Prostate gland (tissue), 2 donors: ENCODE results near the gene ADARB2. TPM values are rescaled to one million over a fixed set of nuclear protein-coding genes. Genes with fewer than 3 reads are reported as not detected.

Source experiments
- DNase-seq: peaks from one replicate; pipeline ENCODE4 v3.0.0-alpha.2; 2019; ENCODE audit warnings: low spot score
- H3K27ac ChIP-seq, 2 donors: fragments of 200-600 bp; sonication (generic); 2 replicates each; pipeline ENCODE4 v1.5.1; 2017 to 2019
- H3K27me3 ChIP-seq: fragments of 200-600 bp; sonication (generic); replicated peaks from 2 replicates; pipeline ENCODE4 v1.5.1; 2019; ENCODE audit not compliant: insufficient read depth
- H3K36me3 ChIP-seq, 2 donors: fragments of 200-600 bp; sonication (generic); 1 replicate in 1 of 2; 2 replicates in 1 of 2; pipeline versions ENCODE4 v1.5.1 to v1.8.1; 2017 to 2019
- H3K4me1 ChIP-seq: fragments of 200-600 bp; sonication (generic); replicated peaks from 2 replicates; pipeline ENCODE4 v1.5.1; 2019
- H3K4me3 ChIP-seq, 2 donors: fragments of 200-600 bp; sonication (generic); 2 replicates each; pipeline ENCODE4 v1.5.1; 2017 to 2019
- H3K9me3 ChIP-seq: fragments of 200-600 bp; sonication (generic); 2 replicates; pipeline ENCODE4 v1.5.1; 2017
- POLR2A ChIP-seq: fragments of 450-650 bp; IDR thresholded peaks from one replicate; pipeline ENCODE4 v1.6.1; 2016; ENCODE audit warnings: antibody characterized with exemption, mild to moderate bottlenecking
- POLR2AphosphoS5 ChIP-seq: sonication (generic); formaldehyde crosslinking; IDR thresholded peaks from one replicate; pipeline ENCODE4 v1.6.1; 2017; ENCODE audit warnings: antibody characterized with exemption
- WGBS: methylation state at CpG from one replicate; pipeline ENCODE4 v1.1.5; 2018; 5-methylcytosine and 5-hydroxymethylcytosine counted together
- intact Hi-C: fragments of 100-400 bp; cut with DNase I; formaldehyde crosslinking; loops from one replicate; pipeline ENCODE4 v1.14.2; 2022
- total RNA-seq, 2 donors: library from RNA; depleted of rRNA; stranded (reverse); fragments of >200 nt; gene quantifications; one replicate each; pipeline ENCODE4 v1.1.0, GENCODE V29; 2016
- TF ChIP-seq, protein P1 (sequence below), 4 experiments: fragments of 200-600 bp in 2 of 4; fragments of 450-650 bp in 2 of 4; sonication (generic) in 2 of 4; IDR thresholded peaks; 1 replicate in 3 of 4; 2 replicates in 1 of 4; pipeline ENCODE4 v1.5.1; 2016 to 2019; ENCODE audit warnings: antibody characterized with exemption in 4 of 4, mild to moderate bottlenecking in 2 of 4, moderate library complexity in 2 of 4

The ADARB2 gene
- total RNA-seq, 2 donors from 2014 or later = 0.36 to 10.5 TPM

DNA sequence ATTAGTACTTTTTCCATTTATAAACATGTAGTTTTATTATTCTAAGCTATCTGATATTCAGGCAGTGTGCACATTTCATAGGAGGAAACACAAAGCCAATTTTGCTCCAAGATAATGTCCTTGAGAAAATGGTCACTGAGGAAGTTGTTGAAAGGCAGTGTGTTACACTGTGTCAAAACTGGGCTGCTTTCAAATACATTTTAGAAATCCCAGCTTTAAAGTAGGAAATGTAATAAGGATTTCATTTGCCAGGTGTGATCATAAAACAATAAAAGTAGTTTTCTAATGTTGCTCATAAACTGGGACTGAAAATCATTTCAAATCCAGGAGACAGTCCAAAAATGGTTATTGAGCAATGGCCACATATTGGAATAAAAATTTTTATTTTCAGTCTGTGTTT, 601.1 kb downstream of the ADARB2 start:
- Histone ChIP-seq H3K36me3 (no peaks in the 10 kb centered on the region), H3K4me3 (no peak overlapping the region), H3K4me1 (no peaks in the 10 kb centered on the region), H3K27me3 (no peaks in the 10 kb centered on the region), H3K9me3 (no peaks in the 10 kb centered on the region), H3K27ac (no peak overlapping the region)
- TF ChIP-seq POLR2A = no peak
- TF ChIP-seq, protein P1, sequence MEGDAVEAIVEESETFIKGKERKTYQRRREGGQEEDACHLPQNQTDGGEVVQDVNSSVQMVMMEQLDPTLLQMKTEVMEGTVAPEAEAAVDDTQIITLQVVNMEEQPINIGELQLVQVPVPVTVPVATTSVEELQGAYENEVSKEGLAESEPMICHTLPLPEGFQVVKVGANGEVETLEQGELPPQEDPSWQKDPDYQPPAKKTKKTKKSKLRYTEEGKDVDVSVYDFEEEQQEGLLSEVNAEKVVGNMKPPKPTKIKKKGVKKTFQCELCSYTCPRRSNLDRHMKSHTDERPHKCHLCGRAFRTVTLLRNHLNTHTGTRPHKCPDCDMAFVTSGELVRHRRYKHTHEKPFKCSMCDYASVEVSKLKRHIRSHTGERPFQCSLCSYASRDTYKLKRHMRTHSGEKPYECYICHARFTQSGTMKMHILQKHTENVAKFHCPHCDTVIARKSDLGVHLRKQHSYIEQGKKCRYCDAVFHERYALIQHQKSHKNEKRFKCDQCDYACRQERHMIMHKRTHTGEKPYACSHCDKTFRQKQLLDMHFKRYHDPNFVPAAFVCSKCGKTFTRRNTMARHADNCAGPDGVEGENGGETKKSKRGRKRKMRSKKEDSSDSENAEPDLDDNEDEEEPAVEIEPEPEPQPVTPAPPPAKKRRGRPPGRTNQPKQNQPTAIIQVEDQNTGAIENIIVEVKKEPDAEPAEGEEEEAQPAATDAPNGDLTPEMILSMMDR (IDR thresholded peaks at IDR 0.05) = no peak
- TF ChIP-seq POLR2AphosphoS5 = no peak
- intact Hi-C loops = no loop called here
- DNase-seq = no peak

DNA sequence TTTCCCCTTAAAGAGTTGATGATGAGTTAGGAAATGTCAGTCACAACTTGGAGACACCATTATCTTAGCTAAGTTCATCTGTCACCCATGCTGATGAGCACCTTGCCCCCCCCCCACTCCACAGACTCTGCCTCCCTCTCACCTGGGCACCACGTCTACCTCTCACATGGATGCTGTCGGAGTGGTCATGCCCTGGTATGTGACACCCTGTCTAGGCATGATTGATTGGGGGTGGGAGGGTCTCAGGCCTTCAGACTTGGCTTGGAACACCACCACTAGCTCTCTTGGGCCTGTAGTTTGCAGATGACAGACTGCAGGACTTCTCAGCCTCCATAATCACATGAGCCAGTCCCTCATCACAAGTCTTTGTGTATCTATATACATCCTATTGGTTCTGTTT, 603.2 kb downstream of the ADARB2 start:
- H3K27me3 ChIP-seq = no peaks in the 10 kb centered on the region

GRCh38 chr10:1133495-1134045, 603.8 kb downstream of the ADARB2 start:
- TF ChIP-seq POLR2AphosphoS5 = no peak
- Histone ChIP-seq H3K27ac (no peak overlapping the region), H3K27me3 (no peaks in the 10 kb centered on the region), H3K9me3 (no peaks in the 10 kb centered on the region), H3K4me3 (no peak overlapping the region), H3K36me3 (peaks cover 0 to 18% of the 10 kb centered on the region in 2 donors), H3K4me1 (no peaks in the 10 kb centered on the region)
- intact Hi-C loops = no loop called here
- WGBS = 96% methylated on average over 3 of the region's 3 CpGs
- no peak for DNase-seq

More for the DNA sequence above, 603.2 kb downstream of the ADARB2 start:
- TF ChIP-seq POLR2AphosphoS5 = no peak
- TF ChIP-seq, protein P1 (IDR thresholded peaks at IDR 0.05) = no peak
- TF ChIP-seq POLR2A = no peak
- Histone ChIP-seq H3K4me3 (no peak overlapping the region), H3K9me3 (no peaks in the 10 kb centered on the region), H3K4me1 (no peaks in the 10 kb centered on the region), H3K27ac (no peak overlapping the region), H3K36me3 (peaks cover 0 to 12% of the 10 kb centered on the region in 2 donors)
- no peak for DNase-seq
- 63% methylated on average over 2 of the region's 2 CpGs for WGBS
- intact Hi-C loops = no loop called here

DNA sequence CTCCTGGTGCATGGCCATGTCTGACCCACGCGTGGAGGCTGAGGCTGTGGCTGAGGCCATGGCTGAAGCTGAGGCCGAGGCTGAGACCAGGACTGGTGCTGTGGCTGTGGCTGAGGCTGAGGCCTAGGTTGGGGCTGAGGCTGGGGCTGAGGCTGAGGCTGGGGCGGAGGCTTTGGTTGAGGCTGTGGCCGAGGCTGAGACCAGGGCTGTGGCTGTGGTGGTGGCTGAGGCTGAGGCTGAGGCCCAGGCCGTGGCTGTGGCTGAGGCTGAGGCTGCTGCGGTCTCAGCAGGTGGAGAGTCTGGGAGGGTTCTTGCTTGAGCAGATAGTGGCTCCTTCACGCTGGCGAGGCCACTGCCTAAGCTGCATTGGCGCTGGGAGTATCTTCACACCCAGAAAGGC, 604.7 kb downstream of the ADARB2 start:
- Histone ChIP-seq H3K27me3 (no peaks in the 10 kb centered on the region), H3K9me3 (no peaks in the 10 kb centered on the region), H3K4me3 (no peak overlapping the region), H3K27ac (no peak overlapping the region), H3K36me3 (peaks cover 0 to 19% of the 10 kb centered on the region in 2 donors), H3K4me1 (no peaks in the 10 kb centered on the region)
- intact Hi-C loops = no loop called here
- TF ChIP-seq POLR2A = no peak
- no peak for TF ChIP-seq POLR2AphosphoS5
- TF ChIP-seq, protein P1 (IDR thresholded peaks at IDR 0.05) = no peak
- 92% methylated on average over 10 of the region's 10 CpGs for WGBS
- no peak for DNase-seq

DNA sequence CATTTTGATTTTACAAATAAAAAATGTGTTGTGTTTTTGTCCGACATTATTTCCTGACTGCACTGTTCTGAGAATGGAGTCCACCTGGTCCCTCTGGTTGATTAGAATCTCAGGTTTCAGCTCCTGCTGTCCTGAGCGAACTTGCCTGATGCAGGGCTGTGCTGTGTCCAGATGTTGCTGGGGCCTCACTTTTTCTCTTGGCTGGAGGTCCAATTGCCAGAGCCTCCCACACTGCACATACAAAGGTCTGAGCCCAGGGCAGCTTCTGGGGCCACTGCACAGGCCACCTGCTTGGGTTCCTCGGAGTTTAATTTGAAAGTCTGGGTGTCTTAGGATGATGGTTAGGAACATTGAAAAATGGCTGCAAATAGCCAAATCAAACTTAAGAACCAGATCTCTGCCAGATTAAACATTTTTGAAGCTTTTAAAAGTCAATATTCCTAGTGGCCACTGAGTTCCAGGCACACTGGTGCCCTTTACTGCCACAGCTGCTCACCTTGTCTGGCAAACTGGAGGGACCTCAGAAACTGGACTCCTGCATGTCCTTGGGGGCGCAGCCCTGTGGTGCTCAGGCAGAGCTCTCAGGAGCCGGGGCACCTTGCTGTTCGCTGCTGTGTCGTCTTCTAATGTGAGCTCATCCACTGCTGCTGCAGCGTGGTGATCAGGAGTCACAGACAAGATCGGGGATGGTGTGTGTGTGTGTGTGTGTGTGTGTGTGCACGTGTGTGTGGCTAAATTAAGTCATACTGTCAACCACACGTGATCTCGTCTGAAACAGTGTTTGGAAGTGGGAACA, 606.1 kb downstream of the ADARB2 start:
- Histone ChIP-seq H3K4me3 (no peak overlapping the region), H3K9me3 (no peaks in the 10 kb centered on the region), H3K4me1 (no peaks in the 10 kb centered on the region), H3K27me3 (no peaks in the 10 kb centered on the region), H3K27ac (no peak overlapping the region), H3K36me3 (peaks cover 0 to 19% of the 10 kb centered on the region in 2 donors)
- intact Hi-C loops = no loop called here
- TF ChIP-seq POLR2A (no peak), POLR2AphosphoS5 (no peak)
- TF ChIP-seq, protein P1 (IDR thresholded peaks at IDR 0.05) = no peak
- 96% methylated on average over 12 of the region's 12 CpGs for WGBS
- no peak for DNase-seq
